ENCODE measurements around the gene PSMB3. TPM values are rescaled to one million over a fixed set of nuclear protein-coding genes. Genes with fewer than 3 reads are reported as not detected.

Gene PSMB3
- polyA plus RNA-seq, 2 of the 4 experiments (the other 2 are of a cell fraction): 417 to 463 TPM

DNA sequence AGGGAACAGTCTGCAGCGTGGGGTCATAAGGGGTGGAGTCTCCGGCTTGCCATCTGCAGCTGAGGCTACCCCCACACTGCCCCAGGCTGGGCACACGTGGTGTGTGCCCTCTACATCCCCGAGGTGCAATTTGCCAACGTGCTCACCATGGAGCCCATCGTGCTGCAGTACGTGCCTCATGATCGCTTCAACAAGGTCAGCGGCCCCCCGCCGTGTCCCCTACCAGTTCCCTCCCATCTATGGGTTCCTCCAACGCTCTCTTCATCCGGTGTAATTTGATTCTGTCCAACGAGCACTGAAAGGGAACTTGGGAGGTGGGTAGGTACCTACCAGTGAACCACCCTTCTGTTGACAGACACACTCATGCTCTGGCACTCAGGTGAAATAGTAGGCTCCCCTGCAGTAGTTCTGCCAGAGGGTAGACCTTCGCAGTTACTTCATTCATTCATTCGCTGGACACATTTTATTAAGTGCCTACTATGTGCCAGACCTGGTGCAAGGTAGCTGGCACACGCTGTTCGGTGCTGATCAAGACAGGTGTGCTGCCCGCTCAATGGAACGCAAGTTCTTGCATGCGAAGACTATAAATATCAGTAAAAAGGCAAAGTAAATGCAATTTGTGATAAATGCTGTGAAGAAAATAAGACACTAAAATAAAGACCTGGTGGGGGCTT lies 44.7 kb upstream of the PSMB3 start:
- Histone ChIP-seq H3K4me2 (no peak overlapping the region), H3K4me1 (peaks cover 31% of the 10 kb centered on the region), H3K9me3 (no peaks in the 10 kb centered on the region), H3K27ac (no peak overlapping the region), H3K4me3 (no peak overlapping the region)
- TF ChIP-seq JUNB (IDR thresholded peaks at IDR 0.05) (no peak), EHF (CRISPR knock-in tag; IDR thresholded peaks at IDR 0.05) (no peak), PHF8 (IDR thresholded peaks at IDR 0.05; ENCODE audit: borderline replicate concordance, low read depth) (no peak), FOSL2 (IDR thresholded peaks at IDR 0.05) (no peak), FOSL2 (CRISPR knock-in tag; IDR thresholded peaks at IDR 0.05) (no peak)
- WGBS (ENCODE audit: missing lambda C conversion rate): 94% methylated on average over 21 of the region's 21 CpGs
- ATAC-seq (no peak), DNase-seq (ENCODE audit: low read depth in 1 of 2, low spot score in 1 of 2) (no peak), FAIRE-seq (no peak)
- CTCF ChIA-PET: interaction anchor here (0.6 to 5.7 kb wide), 6 partner anchors 8 to 1023 kb away, joined by 3 to 64 read pairs (median 6); no protein-coding TSS in a partner anchor
- POLR2A ChIA-PET: no interaction called here

DNA sequence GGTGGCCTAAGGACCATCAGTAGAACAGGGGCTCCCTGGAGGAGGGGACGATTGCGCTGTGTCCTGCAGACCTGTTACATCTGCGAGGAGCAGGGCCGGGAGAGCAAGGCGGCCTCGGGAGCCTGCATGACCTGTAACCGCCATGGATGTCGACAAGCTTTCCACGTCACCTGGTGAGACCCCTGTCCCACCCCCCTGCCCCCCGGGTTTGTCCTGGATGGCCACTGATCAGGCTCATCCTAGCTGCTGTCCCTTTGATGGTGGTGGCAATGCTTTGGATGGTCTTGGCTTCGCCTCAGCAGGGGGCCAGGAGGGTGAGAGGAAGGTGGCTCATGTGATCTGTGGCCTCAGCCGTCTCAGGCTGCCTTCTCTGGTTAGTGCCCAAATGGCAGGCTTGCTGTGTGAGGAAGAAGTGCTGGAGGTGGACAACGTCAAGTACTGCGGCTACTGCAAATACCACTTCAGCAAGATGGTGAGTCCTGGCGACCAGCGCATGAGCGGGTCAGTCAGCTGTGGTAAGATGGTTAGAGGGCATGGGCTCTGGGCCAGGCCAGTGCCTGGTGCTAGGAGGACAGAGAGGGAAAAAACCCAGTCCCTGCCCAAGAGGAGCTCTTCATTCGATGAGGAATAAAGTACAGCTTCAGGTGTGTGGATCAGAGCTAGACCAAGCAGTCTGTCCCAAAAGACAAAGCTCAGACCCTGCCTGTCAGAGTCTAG lies 43.3 kb upstream of the PSMB3 start:
- Histone ChIP-seq H3K9me3 (no peaks in the 10 kb centered on the region), H3K27ac (no peak overlapping the region), H3K4me1 (peaks cover 18% of the 10 kb centered on the region), H3K4me2 (no peak overlapping the region), H3K4me3 (no peak overlapping the region)
- no peak for FAIRE-seq
- CTCF ChIA-PET: interaction anchor here (0.7 to 5.7 kb wide), 12 partner anchors 9 to 290 kb away, joined by 3 to 64 read pairs (median 5); no protein-coding TSS in a partner anchor
- DNase-seq (ENCODE audit: low read depth in 1 of 2, low spot score in 1 of 2): no peak
- no peak for ATAC-seq
- WGBS (ENCODE audit: missing lambda C conversion rate): 88% methylated on average over 17 of the region's 18 CpGs
- no peak for TF ChIP-seq HEYL (CRISPR knock-in tag; IDR thresholded peaks at IDR 0.05)
- TF ChIP-seq ZNF302 (CRISPR knock-in tag; IDR thresholded peaks at IDR 0.05): no peak
- TF ChIP-seq HOXB13 (CRISPR knock-in tag; IDR thresholded peaks at IDR 0.05; ENCODE audit: low read depth): no peak
- TF ChIP-seq KDM5A (IDR thresholded peaks at IDR 0.05): no peak
- no peak for TF ChIP-seq RNF2 (IDR thresholded peaks at IDR 0.05; ENCODE audit: borderline replicate concordance, low read depth)
- TF ChIP-seq PBX3 (IDR thresholded peaks at IDR 0.05): no peak
- no peak for TF ChIP-seq RCOR1 (IDR thresholded peaks at IDR 0.05; ENCODE audit: low read depth, low read length)
- no peak for TF ChIP-seq FOSL2 (IDR thresholded peaks at IDR 0.05)
- no peak for TF ChIP-seq FOSL2 (CRISPR knock-in tag; IDR thresholded peaks at IDR 0.05)
- TF ChIP-seq ESRRA (IDR thresholded peaks at IDR 0.05; ENCODE audit: borderline replicate concordance, low read length): no peak
- TF ChIP-seq, protein P1, sequence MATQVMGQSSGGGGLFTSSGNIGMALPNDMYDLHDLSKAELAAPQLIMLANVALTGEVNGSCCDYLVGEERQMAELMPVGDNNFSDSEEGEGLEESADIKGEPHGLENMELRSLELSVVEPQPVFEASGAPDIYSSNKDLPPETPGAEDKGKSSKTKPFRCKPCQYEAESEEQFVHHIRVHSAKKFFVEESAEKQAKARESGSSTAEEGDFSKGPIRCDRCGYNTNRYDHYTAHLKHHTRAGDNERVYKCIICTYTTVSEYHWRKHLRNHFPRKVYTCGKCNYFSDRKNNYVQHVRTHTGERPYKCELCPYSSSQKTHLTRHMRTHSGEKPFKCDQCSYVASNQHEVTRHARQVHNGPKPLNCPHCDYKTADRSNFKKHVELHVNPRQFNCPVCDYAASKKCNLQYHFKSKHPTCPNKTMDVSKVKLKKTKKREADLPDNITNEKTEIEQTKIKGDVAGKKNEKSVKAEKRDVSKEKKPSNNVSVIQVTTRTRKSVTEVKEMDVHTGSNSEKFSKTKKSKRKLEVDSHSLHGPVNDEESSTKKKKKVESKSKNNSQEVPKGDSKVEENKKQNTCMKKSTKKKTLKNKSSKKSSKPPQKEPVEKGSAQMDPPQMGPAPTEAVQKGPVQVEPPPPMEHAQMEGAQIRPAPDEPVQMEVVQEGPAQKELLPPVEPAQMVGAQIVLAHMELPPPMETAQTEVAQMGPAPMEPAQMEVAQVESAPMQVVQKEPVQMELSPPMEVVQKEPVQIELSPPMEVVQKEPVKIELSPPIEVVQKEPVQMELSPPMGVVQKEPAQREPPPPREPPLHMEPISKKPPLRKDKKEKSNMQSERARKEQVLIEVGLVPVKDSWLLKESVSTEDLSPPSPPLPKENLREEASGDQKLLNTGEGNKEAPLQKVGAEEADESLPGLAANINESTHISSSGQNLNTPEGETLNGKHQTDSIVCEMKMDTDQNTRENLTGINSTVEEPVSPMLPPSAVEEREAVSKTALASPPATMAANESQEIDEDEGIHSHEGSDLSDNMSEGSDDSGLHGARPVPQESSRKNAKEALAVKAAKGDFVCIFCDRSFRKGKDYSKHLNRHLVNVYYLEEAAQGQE (IDR thresholded peaks at IDR 0.05): no peak
- TF ChIP-seq RAD21 (conservative IDR thresholded peaks at IDR 0.05 in 1 of 2, IDR thresholded peaks at IDR 0.05 in 1 of 2): no peak
- POLR2A ChIA-PET: no interaction called here

All from A549 (cell line).